HG03139 (cell line): ENCODE results near the gene XPNPEP2.

Experiments
- ATAC-seq: cut with Tn5 transposase; IDR thresholded peaks from one replicate; pipeline ENCODE4 v1.9.1; 2021; ENCODE audit not compliant: unreplicated experiment

Gene XPNPEP2

GRCh38 chrX:129738466-129739308, at the start of gene XPNPEP2:
Gene XPNPEP2 (plus strand): TSS chrX:129738979. CDS start chrX:129739214, 235 bp downstream.
- no peak for ATAC-seq

- no peak for ATAC-seq
Measured at GRCh38 chrX:129689796-129690195, 49.0 kb upstream of the XPNPEP2 start.

GRCh38 chrX:129690435-129690834, 48.3 kb upstream of the XPNPEP2 start:
- ATAC-seq: no peak

GRCh38 chrX:129693354-129693753, 45.4 kb upstream of the XPNPEP2 start:
- ATAC-seq: no peak

GRCh38 chrX:129694805-129695204, 44.0 kb upstream of the XPNPEP2 start:
- ATAC-seq: no peak

- ATAC-seq: no peak
Measured at GRCh38 chrX:129695535-129695934, 43.2 kb upstream of the XPNPEP2 start.

- no peak for ATAC-seq
Measured at GRCh38 chrX:129695937-129696336, 42.8 kb upstream of the XPNPEP2 start.

GRCh38 chrX:129696463-129697155, 42.2 kb upstream of the XPNPEP2 start:
- no peak for ATAC-seq

- ATAC-seq: no peak
Measured at GRCh38 chrX:129697204-129697829, 41.5 kb upstream of the XPNPEP2 start.

- ATAC-seq: no peak
Measured at GRCh38 chrX:129698150-129698549, 40.6 kb upstream of the XPNPEP2 start.

- ATAC-seq: no peak
Measured at GRCh38 chrX:129700536-129700935, 38.2 kb upstream of the XPNPEP2 start.

- ATAC-seq: no peak
Measured at GRCh38 chrX:129701624-129702069, 37.1 kb upstream of the XPNPEP2 start.

GRCh38 chrX:129704491-129704890, 34.3 kb upstream of the XPNPEP2 start:
- ATAC-seq: no peak

GRCh38 chrX:129705377-129705925, 33.3 kb upstream of the XPNPEP2 start:
- no peak for ATAC-seq

GRCh38 chrX:129705988-129706387, 32.8 kb upstream of the XPNPEP2 start:
- no peak for ATAC-seq

- no peak for ATAC-seq
Measured at GRCh38 chrX:129706400-129707072, 32.2 kb upstream of the XPNPEP2 start.

- no peak for ATAC-seq
Measured at GRCh38 chrX:129714581-129714980, 24.2 kb upstream of the XPNPEP2 start.

GRCh38 chrX:129716507-129716906, 22.3 kb upstream of the XPNPEP2 start:
- no peak for ATAC-seq

- no peak for ATAC-seq
Measured at GRCh38 chrX:129717892-129718291, 20.9 kb upstream of the XPNPEP2 start.

GRCh38 chrX:129718676-129719075, 20.1 kb upstream of the XPNPEP2 start:
- no peak for ATAC-seq

GRCh38 chrX:129719268-129719667, 19.5 kb upstream of the XPNPEP2 start:
- no peak for ATAC-seq
